Superior temporal gyrus (tissue), 1 donor: ENCODE results near the gene UVSSA.

Experiments used
- DNase-seq: peaks from one replicate; pipeline ENCODE4 v3.0.0-alpha.2; 2016; ENCODE audit errors: extremely low spot score

Gene UVSSA

GRCh38 chr4:1409079-1409478, 62.1 kb downstream of the UVSSA start:
- DNase-seq, result no peak

GRCh38 chr4:1409491-1410425, 62.8 kb downstream of the UVSSA start:
- no peak for DNase-seq

DNA sequence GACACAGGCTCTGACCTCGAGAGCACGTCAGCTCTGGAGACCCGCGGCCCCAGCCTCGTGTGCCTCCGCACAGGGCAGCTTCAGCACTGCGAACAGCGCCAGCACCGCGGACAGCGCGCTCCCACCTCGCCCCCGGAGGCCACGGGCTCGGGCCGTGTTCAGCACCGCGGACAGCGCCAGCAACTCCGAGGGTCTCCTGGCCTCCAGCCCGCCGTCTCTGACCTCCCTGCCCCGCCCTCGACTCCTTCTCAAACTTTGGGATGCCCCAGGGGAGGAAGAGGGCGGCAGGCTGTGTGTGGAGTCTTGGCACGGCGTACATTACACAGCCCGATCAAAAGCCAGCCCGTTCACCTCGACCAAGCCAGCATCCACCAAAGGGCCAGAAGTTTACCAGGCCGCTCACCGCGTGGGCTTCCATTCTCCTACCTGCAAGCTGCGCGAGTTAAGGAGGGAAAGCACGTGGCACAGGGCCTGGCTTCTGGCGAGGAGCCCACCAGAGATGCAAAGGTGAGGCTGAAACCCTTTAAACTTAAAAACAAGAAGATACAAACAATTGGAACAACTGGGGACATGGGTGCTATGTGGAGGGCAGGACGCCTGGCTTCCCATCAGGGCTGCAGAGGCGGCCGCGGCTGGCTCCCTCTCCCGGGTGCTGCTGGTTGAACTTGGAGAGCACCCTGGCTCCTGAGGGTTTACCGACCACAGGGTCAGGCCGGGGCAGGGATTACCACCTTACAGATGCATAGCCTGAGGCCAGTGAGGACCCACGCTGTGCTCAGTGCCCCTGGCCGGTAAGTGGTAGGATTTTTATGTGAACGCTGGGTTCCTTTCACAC, 63.7 kb downstream of the UVSSA start:
- no peak for DNase-seq

GRCh38 chr4:1411436-1412375, 64.7 kb downstream of the UVSSA start:
- no peak for DNase-seq

GRCh38 chr4:1412376-1413203, 65.6 kb downstream of the UVSSA start:
- no peak for DNase-seq

- DNase-seq, result no peak
Measured at GRCh38 chr4:1413204-1413663, 66.2 kb downstream of the UVSSA start.

- DNase-seq, result no peak
Measured at GRCh38 chr4:1413687-1414479, 66.9 kb downstream of the UVSSA start.

GRCh38 chr4:1414831-1415680, 68.0 kb downstream of the UVSSA start:
- no peak for DNase-seq

GRCh38 chr4:1415681-1415981, 68.6 kb downstream of the UVSSA start:
- no peak for DNase-seq

DNA sequence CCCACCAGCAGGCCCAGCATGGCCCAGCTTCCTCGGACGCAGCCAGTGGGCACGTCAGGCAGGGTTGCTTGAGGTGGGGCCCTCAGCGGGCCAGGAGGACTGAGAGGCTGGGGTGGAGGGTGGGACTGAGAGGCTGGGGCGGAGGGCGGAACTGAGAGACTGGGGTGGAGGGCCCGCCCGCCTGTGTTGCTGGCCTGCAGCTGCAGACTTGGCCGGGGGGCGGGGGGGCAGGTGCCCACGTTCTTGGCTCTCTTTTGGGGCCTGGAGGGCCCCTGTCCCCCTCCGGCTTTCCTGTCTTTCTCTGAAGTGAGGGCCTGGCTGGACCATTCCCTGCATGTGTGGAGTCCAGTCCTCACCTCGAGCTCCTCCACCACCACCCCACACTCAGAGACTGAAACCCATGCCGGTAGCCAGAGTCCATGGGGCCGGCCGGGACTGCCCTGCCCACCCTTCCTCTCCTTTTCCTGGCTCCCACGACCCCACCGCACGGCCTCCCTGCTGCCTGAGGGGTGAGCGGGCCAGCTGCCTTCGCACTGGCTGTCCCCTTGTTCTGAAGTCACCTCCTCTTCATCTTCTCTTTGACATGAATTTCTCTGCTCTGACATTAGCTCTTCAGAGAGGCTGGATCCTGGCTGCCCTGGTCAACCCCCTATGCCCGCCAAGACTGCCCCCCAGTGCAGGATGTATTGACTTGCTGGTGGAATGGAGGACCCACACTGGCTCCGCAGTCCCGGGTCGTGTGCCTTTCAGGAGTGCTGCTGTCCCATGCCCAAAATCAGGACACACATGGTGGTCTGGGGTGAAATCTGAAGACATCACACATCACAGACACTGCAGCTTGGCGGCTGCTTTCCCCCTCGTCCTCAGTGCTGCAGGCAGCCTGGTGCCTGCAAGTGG, 69.3 kb downstream of the UVSSA start:
- DNase-seq, result no peak

DNA sequence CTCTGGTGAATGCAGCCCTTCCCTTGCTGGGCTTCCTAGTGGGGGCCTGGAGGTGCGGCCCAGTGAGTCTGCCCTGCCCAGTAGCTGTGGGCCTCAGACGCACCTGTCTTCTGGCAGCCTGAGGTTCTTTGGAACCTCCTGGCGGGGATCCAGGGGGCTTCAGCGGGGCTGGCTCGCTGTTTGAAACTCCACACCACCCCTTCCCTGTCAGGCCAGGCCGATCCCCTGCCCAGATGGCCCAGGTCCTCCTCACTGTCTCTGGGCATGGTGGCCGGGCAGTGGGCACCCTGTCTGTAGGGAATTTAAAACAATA, 69.9 kb downstream of the UVSSA start:
- DNase-seq, result no peak

GRCh38 chr4:1417522-1418390, 70.7 kb downstream of the UVSSA start:
- no peak for DNase-seq

DNA sequence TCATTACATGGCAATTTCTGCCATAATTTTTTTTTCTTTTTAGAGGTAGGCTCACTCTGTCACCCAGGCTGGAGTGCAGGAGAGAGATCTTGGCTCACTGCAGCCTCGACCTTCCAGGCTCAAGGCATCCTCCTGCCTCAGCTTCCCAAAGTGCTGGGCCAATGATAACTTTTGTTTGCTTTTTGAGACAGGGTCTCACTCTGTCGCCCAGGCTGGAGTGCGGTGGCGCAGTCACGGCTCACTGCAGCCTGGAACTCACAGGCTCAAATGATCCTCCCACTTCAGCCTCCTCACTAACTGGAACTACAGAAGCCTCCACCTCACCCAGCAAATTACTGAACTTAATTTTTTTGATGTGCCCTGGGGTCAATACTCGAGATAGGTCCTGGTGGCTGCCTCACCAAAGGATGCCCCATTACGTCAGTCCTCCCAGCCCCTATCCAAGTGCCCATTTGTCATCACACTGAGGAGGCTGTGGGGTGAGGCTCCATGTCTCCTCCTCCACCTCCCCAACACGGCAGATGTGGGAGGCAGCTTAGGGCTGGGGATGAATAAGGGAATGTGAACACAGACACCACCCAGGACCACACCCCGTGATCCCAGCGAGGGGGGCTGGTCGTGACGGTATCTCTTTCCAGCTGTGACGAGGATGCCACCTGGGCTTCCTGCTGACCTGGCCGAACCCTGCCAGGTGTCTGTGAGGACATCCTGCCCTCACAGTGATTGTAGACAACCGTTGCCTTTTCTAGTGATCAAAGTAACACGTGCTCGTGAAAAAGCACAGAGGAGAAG, 71.7 kb downstream of the UVSSA start:
- DNase-seq, result no peak

- DNase-seq, result no peak
Measured at GRCh38 chr4:1419708-1420107, 72.7 kb downstream of the UVSSA start.

- no peak for DNase-seq
Measured at GRCh38 chr4:1421657-1422056, 74.6 kb downstream of the UVSSA start.

GRCh38 chr4:1427010-1427409, 80.0 kb downstream of the UVSSA start:
- no peak for DNase-seq
